T-helper 2 cell treated with Interferon-gamma antibody and Interleukin-4, amounts not matched to agents 100 ng/mL and 5 ng/mL, for 36 hours (primary cell): Measurements from ENCODE around the gene NR6A1. TPM values are rescaled to one million over a fixed set of nuclear protein-coding genes. Genes with fewer than 3 reads are reported as not detected.
"Not testable (repeated sequence)": the region's sequence is repeated elsewhere in the genome, so short reads cannot be mapped to it uniquely, and the experiment has no call there.

Source experiments
- intact Hi-C: fragments of 100-400 bp; cut with micrococcal nuclease; formaldehyde crosslinking; loops from one replicate; pipeline ENCODE4 v1.15.1; 2023
- total RNA-seq: library from RNA; stranded (reverse); gene quantifications from 2 replicates; pipeline ENCODE4 v1.2.3, GENCODE V29; 2022

The NR6A1 gene
- total RNA-seq, 1 donor from 2014 or later = 0.50 TPM

DNA sequence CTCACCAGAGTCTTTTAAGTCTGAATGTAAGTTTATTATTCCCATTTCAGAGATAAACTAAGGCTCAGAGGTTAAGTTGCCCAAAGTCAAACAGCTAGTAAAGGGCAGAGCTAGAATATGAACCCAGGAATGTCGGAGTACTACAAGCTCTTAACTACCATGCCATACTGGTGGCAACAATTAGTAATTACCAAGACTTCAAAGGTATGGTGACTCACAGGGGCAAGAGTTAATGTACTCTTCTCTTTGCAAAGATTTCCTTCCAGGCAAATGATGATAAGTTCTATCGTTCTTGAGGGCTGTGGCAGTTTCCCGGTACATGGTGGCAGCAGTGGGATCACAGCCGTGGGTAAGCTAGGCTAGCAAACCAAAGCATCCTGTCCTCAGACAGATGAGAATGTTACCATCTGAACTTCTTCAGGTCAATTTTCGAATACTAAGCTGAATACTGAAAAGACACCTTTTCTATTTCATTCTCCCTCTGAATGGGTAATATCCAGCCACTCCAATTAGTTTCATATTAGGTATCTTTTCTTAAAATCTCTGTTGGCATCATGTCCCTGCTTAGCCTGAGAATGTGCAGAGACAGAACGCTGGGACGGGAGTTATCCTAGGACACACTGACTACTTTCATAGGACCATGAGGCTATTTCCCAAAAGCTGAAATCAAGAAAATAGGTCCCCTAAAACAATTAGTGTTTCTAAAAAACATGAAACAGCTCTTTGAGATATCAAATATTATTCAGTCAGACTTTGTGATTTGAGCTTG is 147.0 kb downstream of the NR6A1 start:
- intact Hi-C loops = no loop called here

DNA sequence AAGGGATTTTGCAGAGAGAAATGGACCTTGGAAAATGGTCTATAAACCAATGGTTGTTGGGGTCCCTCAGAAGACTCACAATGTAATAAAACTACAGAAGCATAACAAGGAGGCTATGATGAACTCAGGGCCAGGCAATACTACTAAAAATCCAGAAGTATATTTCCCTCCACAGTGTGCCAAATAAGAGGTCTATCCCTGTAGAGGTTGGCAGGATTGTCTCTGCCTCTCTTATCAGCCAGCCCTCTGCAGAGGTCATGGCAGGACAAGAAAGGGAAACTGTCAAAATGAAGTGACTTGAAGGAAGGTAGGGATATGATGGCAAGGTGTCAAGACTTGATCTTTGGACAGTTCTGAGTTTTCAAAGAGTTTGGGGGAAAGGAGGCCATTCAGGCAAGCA is 148.2 kb downstream of the NR6A1 start:
- intact Hi-C loops = no loop called here

DNA sequence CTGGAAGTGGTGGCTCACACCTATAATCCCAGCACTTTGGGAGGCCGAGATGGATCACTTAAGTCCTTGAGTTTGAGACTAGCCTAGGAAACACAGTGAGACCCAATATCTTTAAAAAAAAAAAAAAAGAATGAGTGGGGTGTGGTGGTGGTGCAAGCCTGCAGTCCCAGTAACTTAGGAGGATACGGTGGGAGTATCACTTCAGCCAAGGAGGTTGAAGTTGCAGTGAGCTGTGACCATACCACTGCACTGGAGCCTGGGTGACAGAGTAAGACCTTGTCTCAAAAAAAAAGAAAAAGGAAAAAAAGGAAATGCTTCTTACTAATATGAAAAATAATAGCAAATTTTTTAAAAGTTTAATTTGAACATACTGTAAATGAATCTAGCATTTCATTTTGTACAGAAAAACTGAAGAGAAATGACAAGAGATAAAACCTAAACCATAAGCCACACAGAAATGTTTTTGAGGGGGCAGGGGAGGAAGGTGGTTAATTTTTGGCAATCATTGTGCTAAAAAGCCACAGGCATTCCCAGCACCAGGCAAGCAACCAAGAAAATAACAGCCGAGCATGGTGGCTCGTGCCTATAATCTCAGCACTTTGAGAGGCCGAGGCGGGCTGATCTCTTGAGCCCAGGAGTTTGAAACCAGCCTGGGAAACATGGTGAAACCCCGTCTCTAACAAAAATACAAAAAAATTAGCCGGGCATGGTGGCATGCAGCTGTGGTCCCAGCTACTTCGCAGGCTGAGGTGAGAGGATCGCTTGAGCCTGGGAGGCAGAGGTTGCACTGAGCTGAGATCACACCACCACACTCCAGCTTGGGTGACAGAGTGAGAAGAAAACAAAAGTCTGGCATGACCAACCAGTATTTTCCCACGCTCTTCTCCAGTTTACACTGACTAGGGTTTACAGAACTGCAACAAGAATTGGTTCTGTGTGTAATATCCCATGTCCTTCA is 149.5 kb downstream of the NR6A1 start:
- intact Hi-C loops = no loop called here

DNA sequence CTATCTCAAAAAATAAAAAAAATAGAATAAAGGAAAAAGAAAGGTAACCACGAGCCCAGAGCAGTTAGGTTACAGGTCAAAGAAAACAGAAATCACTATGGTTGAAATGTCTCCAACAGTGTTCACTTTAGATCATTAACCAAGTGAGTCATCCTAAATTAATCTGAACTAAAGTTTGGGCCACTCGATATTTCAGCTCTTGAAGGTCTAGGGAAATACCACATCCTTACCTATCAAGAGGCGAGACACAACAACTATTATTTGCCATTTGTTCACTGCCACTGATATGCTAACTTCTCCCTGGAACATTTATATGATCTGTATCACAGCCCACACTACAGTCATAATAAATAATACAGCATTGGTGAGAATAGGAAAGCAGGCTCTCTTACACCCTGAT is 152.6 kb downstream of the NR6A1 start:
- intact Hi-C loops = no loop called here

DNA sequence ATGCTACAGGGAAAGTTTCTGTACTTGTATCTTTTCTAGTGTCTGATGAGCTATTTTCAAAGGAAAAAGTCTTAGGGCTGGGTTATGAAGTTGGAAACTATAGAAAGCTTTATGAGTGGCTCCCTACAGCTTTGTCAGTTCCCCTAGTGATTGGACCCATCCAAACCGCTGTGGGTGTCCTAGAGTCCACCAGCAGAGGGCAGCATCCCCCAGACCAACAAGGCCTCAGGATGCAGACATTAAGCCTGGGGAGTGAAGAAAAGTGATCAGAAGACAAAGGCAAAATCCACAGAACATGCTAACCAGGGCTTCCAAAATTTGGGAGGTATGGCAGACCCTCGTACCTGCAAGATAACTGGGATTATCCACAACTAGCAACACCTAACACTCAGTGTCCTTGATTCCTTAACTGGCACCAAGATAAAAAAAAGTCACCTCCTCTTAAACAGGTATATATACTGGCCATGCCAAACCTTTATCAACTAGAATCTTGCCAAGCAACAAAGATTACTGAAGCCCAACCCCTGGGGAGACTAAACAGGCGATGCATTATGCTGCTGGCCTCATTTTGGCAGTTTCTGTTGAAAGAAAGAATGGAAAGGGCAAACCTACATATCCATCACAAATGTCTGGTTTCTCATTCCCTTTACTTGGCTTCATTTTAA is 153.5 kb downstream of the NR6A1 start:
- intact Hi-C loops = loop anchor here (1.0 kb wide), 1 partner anchor 95 kb away; no protein-coding TSS in a partner anchor

DNA sequence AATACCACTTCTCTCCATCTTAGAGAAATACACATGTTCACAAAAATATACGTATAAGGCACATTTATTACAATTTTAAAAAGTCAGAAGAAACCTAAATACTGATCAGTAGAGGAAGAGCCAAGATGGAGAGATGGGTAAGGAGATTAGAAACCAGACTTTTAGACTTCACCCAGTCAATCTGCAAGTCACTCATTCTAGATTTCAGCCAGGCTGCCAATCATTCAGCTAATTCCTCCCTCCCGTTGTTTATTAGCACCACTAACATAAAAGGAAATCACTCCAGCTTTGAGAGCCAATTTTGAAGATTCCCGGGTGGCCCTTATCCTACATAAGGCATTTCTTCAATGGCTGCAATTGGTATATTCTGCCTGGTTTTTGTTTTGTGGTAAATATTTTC is 154.2 kb downstream of the NR6A1 start:
- intact Hi-C loops = loop anchor here (1.0 kb wide), 1 partner anchor 95 kb away; no protein-coding TSS in a partner anchor

DNA sequence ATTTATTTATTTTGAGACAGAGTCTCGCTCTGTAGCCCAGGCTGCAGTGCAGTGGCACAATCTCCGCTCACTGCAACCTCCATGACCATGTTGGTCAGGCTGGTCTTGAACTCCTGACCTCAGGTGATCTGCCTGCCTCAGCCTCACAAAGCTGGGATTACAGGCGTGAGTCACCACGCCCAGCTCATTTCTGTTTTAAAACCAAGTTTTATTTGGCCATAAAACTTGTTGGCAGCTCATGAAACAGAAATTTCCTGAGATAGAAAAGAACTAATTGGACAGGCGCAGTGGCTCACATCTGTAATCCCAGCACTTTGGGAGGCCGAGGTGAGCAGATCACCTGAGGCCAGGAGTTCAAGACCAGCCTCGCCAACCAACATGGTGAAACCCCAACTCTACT is 155.3 kb downstream of the NR6A1 start:
- intact Hi-C loops = not testable (repeated sequence)

DNA sequence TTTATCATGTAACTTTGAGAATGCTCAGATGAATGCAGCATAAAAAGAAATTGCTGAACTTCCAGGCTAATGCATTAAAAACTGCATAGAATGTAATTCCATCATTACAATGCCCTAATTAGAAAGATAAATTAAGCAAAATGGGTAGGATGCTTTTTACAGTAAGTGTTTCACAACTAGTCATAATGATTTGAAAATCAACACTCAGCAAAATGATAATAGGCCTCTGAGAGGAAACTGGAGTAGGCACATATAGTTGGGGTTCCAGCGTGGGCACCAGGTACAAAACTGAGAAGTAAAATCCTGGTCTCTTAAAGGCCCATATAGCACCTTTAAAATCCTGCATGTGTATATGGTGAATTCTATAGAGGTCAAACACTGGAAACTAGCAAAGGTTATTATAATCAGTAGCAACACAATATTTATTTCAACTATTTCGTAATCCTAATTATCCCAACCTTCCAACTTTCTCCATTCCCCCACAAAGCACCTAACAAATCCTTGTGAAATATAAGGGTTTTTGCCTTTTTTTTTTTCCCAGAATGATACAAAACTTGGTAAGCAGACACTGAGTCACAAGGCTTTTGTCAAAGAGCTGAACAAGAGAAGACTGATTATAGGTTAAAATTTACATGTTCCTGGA is 155.9 kb downstream of the NR6A1 start:
- intact Hi-C loops = no loop called here

DNA sequence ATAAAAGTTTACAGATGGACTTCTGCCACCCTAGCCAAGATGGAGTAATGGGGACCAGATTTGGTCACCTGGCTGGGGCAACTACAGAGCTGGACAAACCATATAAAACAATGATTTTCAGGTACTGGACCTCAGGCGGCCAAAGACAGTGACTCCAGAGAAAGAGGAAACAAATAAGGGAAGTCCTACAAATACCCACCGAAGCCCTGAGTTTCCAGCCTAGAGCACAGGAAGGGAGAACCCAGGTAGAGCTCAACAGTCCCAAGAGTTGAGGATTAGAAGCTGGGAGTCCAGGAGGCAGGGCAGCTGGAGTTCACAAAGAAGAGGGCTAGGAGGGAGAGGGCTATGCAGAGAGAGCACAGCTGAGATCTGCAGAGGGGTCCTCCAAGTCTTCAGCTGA is 157.3 kb downstream of the NR6A1 start:
- intact Hi-C loops = no loop called here

DNA sequence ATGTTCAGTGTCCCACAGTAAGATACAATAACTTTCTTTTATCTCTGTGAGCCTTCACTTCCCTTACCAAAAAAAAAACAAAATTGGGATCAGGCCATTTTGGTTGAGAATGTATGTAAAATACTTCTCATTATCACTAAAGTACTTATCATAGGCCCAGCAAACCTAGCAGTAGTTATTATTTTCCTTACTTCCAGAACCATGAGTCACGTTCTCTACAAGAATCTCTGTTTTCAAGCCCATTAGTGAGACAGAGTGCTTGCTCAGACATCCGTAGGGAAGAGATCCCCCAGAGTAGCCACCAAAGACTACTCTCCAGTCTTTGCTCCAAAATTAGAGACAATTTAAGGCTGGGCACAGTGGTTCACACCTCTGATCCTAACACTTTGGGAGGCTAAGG is 160.0 kb downstream of the NR6A1 start:
- intact Hi-C loops = no loop called here

DNA sequence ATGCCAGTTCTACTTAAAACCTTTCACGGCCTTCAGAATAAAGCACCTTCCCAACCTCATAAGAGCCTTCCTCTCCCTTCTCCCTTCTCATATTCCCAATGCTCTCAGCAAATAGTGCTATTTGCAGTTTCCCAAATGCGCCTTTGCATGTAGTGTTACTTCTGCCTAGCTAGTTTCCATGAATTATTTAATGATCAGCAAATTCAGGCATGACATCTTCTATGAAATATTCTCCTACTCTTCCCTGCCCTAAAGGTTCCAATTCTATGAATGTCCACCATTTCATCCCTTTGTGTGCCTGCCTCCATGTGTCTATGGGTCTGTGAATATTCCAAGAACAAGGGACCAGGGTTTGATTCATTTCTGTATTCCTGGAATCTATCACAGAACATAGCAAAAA is 165.1 kb downstream of the NR6A1 start:
- intact Hi-C loops = no loop called here

DNA sequence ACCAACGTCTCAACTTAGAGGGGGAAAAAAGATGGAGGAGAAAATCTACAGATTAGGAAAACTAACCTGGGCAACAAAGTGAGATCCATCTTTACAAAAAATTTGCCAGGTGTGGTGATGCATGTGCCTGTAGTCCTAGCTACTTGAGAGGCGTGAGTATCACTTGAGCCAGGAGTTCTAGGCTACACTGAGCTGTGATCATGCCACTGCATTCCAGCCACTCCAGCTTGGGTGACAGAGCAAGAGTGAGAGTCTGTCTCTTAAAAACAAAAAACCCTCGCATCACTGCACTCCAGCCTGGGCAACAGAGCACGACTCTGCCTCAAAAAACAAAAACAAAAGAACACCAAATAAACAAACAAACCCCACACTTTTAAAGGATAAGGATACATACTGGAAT is 165.9 kb downstream of the NR6A1 start:
- intact Hi-C loops = no loop called here

DNA sequence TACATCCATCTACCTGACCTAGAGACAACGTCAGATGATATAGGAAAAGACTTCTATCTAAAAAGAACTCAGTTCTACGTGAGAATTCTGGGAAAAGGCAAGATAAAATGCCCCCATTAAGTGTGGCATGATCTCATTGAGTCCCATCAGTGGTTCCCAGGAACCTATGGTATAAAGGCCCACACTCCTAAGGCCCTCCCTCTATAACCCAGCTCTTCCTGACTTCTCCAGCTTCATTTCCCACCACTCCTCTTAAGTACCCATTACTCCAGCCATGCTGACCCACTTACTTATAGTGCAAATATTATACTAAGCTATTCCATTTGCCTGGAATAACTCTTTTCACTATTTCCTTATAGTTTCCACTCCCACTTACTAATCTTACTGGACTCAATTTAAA is 168.5 kb downstream of the NR6A1 start:
- intact Hi-C loops = no loop called here

DNA sequence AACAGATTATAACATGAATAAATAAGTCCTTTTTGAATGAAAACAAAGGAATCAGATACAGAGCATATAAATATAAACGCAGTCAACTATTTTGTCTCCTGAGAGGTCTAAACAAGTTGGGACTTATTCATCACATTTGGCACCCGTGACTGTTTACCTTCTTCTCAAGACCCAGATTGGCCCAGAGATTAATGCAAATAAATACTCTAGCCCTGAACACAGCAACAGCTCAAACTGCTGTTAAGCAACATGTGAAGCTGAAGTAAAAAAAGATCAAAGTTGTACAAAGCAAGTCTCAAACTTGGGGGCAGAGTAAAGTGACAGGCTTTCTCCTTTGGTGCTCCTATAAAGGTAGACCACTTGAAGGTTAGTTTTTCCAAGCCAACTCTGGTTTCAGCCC is 168.9 kb downstream of the NR6A1 start:
- intact Hi-C loops = no loop called here

DNA sequence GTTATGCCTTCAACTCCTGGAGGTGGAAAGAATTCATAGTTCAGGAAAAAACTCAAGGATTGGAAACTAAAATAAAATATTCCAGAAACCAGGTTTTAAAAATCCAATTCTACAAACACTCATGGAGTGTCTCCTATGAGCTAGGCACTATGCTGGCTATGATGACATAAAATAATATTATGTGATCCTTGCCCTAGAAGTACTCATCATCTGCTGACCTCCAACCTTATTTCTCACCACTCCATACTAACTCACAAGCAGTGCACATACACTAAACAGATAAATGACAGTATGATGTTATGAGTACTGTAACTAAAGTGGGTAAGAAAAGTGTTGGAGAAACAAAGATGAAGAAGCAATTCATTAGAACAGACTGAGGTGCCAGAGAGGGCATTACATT is 170.7 kb downstream of the NR6A1 start:
- intact Hi-C loops = no loop called here

DNA sequence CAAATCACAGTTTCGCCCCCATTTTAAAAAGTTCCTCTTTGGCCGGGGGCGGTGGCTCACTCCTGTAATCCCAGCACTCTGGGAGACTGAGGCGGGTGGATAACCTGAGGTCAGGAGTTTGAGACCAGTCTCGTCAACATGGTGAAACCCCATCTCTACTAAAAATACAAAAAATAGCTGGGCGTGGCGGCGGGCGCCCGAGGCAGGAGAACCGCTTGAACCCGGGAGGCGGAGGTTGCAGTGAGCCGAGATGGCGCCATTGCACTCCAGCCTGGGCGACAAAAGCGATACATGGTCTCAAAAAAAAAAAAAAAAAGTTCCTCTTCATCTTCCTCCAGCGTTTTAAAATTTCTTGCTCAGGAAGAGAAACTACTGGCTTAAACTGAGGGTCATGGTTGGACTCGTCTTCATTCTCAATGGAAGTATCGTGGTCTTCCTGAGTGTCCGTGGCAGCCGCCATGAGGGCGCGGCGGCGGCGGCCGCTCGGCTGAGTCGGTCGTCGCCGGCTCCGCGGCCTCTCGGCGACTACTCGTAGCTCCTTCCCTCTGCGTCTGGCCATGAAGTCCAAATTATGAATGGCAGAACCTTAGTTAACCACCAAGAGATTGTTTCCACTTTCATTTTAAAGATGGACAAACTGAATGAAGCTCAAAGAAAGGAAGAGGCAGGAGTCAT is 171.9 kb downstream of the NR6A1 start:
- intact Hi-C loops = no loop called here

DNA sequence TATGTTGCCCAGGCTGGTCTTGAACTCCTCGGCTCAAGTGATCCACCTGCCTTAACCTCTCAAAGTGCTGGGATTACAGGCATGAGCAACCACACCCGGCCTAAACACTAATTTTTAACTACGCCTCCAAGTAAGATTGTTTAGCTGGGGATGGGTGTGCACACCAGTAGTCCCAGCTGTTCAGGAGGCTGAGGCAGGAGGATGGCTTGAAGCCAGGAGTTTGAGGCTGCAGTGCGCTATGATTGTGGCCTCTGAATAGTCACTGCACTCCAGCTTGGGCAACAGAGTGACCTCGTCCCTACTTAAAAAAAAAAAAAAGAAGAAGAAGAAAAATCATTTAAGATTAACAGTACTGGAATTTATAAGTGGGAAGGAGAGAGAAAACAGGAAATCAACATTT is 173.1 kb downstream of the NR6A1 start:
- intact Hi-C loops = no loop called here

DNA sequence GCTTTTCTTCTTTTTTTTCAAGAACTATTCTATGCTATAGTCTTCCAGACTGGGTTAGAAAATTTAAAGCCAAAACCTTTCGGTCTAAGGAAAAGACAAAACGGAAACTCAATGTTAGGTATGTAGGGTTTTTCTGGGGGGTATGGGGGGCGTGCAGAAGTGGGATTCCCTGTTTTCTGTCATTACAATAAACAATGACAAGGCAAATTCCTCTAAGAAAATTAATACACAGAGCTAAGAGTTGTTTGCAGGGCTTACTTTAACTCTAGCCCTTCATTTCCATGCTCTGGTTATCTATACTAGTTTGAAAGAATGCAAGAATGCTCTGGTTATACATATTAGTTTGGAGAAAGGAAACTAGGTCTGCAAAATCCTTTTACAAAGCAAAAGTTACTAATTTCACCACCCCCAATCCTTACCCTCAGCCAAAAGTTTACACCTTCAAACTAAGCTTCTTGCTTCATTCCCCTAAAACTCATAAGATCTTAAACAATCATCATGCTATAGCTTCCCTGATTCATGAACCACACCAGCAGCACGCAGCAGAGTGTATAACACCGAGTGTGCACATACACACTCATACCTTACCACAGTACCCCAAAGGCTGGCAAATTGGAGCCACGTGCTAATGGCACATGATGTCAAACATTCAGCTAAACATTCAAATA is 174.8 kb downstream of the NR6A1 start:
- intact Hi-C loops = no loop called here

DNA sequence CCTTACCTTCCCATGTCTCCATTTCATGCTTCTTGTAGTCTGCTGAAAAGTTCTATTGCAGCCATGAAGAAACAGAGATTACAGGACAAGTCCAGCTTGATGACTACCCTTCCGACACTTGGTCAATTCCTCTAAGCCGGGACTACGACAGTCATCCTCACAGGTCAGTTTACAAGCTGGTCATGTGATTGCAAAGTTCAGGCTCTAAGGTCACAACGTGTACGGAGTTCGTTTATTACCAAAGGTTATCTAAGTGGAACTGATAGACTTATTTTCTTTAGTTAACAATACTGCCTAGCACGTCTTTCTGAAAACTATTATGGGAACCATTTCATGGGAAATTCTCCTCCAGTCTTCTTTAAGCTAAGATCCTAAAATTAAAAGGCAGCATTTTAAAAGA is 175.4 kb downstream of the NR6A1 start:
- intact Hi-C loops = no loop called here

DNA sequence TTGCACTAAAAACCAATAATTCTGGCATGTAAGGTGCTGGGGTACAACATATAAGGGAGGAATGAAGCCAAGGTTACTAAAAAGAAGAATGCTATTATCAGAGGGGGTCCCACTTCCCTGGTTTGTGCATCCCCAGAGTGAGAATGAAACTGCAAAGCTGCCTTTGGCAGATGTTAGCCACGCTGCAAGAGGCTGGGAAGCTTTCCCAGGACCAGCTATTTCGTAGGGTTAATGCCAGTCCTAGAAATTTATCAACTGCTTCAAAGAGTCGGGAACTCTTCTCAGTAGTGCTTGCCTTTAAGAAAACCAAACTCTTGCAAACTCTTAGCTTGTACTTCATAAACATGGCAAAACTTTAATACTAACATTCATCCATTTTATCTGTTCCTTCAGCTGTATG is 176.4 kb downstream of the NR6A1 start:
- intact Hi-C loops = no loop called here
